Measurements from ENCODE around the gene INCENP. TPM values are rescaled to one million over a fixed set of nuclear protein-coding genes. Genes with fewer than 3 reads are reported as not detected.

Gene INCENP
- total and polyA plus RNA-seq, 5 donors from 2014 or later = 1.0 to 36.6 (median 2.5) TPM

- ATAC-seq (ENCODE audit: low read depth in 2 of 2) (no peak), DNase-seq (no peak)
- H3K4me3 Mint-ChIP-seq = no peak overlapping the region
- Histone ChIP-seq H3K27me3 (ENCODE audit: control insufficient read depth, insufficient read depth, low read length) (no peaks in the 10 kb centered on the region), H3K4me1 (ENCODE audit: control insufficient read depth, insufficient read depth, low read length, poor library complexity, severe bottlenecking) (no peaks in the 10 kb centered on the region), H3K4me3 (ENCODE audit: low read depth, low read length) (no peak overlapping the region), H3K9me3 (ENCODE audit: control insufficient read depth in 2 of 2, low read length in 2 of 2) (no peaks in the 10 kb centered on the region), H3K36me3 (ENCODE audit: control insufficient read depth, insufficient read depth, low read length) (peaks cover 49% of the 10 kb centered on the region), H3K27ac (ENCODE audit: insufficient read depth, low read length, poor library complexity, severe bottlenecking) (no peak overlapping the region)
- peaks cover 38% of the 10 kb centered on the region for H3K36me3 Mint-ChIP-seq
- H3K27me3 Mint-ChIP-seq = no peaks in the 10 kb centered on the region
- H3K4me1 Mint-ChIP-seq = no peaks in the 10 kb centered on the region
- no peak overlapping the region for H3K27ac Mint-ChIP-seq
- H3K9me3 Mint-ChIP-seq = no peaks in the 10 kb centered on the region
Measured at GRCh38 chr11:62152245-62153086, 28.7 kb downstream of the INCENP start.

GRCh38 chr11:62153087-62153395 lies 29.2 kb downstream of the INCENP start:
- Mint-ChIP-seq H3K4me3 (no peak overlapping the region), H3K27me3 (no peaks in the 10 kb centered on the region), H3K27ac (no peak overlapping the region), H3K9me3 (no peaks in the 10 kb centered on the region), H3K36me3 (peaks cover 32% of the 10 kb centered on the region), H3K4me1 (no peaks in the 10 kb centered on the region)
- Histone ChIP-seq H3K27me3 (ENCODE audit: control insufficient read depth, insufficient read depth, low read length) (no peaks in the 10 kb centered on the region), H3K27ac (ENCODE audit: insufficient read depth, low read length, poor library complexity, severe bottlenecking) (no peak overlapping the region), H3K4me1 (ENCODE audit: control insufficient read depth, insufficient read depth, low read length, poor library complexity, severe bottlenecking) (no peaks in the 10 kb centered on the region), H3K4me3 (ENCODE audit: low read depth, low read length) (no peak overlapping the region), H3K9me3 (ENCODE audit: control insufficient read depth in 2 of 2, low read length in 2 of 2) (no peaks in the 10 kb centered on the region), H3K36me3 (ENCODE audit: control insufficient read depth, insufficient read depth, low read length) (peaks cover 43% of the 10 kb centered on the region)
- DNase-seq (no peak), ATAC-seq (ENCODE audit: low read depth in 2 of 2) (no peak)

GRCh38 chr11:62153617-62154016 lies 29.8 kb downstream of the INCENP start:
- Histone ChIP-seq H3K27ac (ENCODE audit: insufficient read depth, low read length, poor library complexity, severe bottlenecking) (no peak overlapping the region), H3K36me3 (ENCODE audit: control insufficient read depth, insufficient read depth, low read length) (peaks cover 39% of the 10 kb centered on the region)

GRCh38 chr11:62157603-62158002 lies 33.8 kb downstream of the INCENP start:
- H3K4me3 Mint-ChIP-seq = no peak overlapping the region
- H3K4me1 ChIP-seq (ENCODE audit: control insufficient read depth, insufficient read depth, low read length, poor library complexity, severe bottlenecking) = no peaks in the 10 kb centered on the region
- H3K9me3 ChIP-seq (ENCODE audit: control insufficient read depth in 2 of 2, low read length in 2 of 2) = no peaks in the 10 kb centered on the region
- peaks cover 5% of the 10 kb centered on the region for H3K36me3 ChIP-seq (ENCODE audit: control insufficient read depth, insufficient read depth, low read length)
- peaks cover 7% of the 10 kb centered on the region for H3K36me3 Mint-ChIP-seq
- H3K27ac Mint-ChIP-seq = no peak overlapping the region
- no peak overlapping the region for H3K27ac ChIP-seq (ENCODE audit: insufficient read depth, low read length, poor library complexity, severe bottlenecking)
- DNase-seq = no peak
- no peaks in the 10 kb centered on the region for H3K27me3 ChIP-seq (ENCODE audit: control insufficient read depth, insufficient read depth, low read length)
- H3K9me3 Mint-ChIP-seq = peaks cover 0 to 5% (median 0%) of the 10 kb centered on the region in 7 donors
- H3K27me3 Mint-ChIP-seq = peaks cover 16% of the 10 kb centered on the region
- no peak overlapping the region for H3K4me3 ChIP-seq (ENCODE audit: low read depth, low read length)
- ATAC-seq (ENCODE audit: low read depth in 2 of 2) = no peak
- H3K4me1 Mint-ChIP-seq = no peaks in the 10 kb centered on the region

More at GRCh38 chr11:62153617-62154016, 29.8 kb downstream of the INCENP start:
- Histone ChIP-seq H3K4me1 (ENCODE audit: control insufficient read depth, insufficient read depth, low read length, poor library complexity, severe bottlenecking) (no peaks in the 10 kb centered on the region), H3K9me3 (ENCODE audit: control insufficient read depth in 2 of 2, low read length in 2 of 2) (no peaks in the 10 kb centered on the region), H3K27me3 (ENCODE audit: control insufficient read depth, insufficient read depth, low read length) (no peaks in the 10 kb centered on the region), H3K4me3 (ENCODE audit: low read depth, low read length) (no peak overlapping the region)
- ATAC-seq (ENCODE audit: low read depth in 2 of 2) (no peak), DNase-seq (no peak)
- no peak overlapping the region for H3K4me3 Mint-ChIP-seq
- peaks cover 2% of the 10 kb centered on the region for H3K27me3 Mint-ChIP-seq
- no peaks in the 10 kb centered on the region for H3K4me1 Mint-ChIP-seq
- H3K9me3 Mint-ChIP-seq = no peaks in the 10 kb centered on the region
- H3K36me3 Mint-ChIP-seq = peaks cover 32% of the 10 kb centered on the region
- H3K27ac Mint-ChIP-seq = peak overlapping the region in 1 of 3 donors; percentile 9

GRCh38 chr11:62166371-62166770 lies 42.6 kb downstream of the INCENP start:
- no peak overlapping the region for H3K27ac Mint-ChIP-seq
- Histone ChIP-seq H3K27me3 (ENCODE audit: control insufficient read depth, insufficient read depth, low read length) (peaks cover 12% of the 10 kb centered on the region), H3K36me3 (ENCODE audit: control insufficient read depth, insufficient read depth, low read length) (no peaks in the 10 kb centered on the region), H3K4me3 (ENCODE audit: low read depth, low read length) (no peak overlapping the region), H3K27ac (ENCODE audit: insufficient read depth, low read length, poor library complexity, severe bottlenecking) (no peak overlapping the region), H3K4me1 (ENCODE audit: control insufficient read depth, insufficient read depth, low read length, poor library complexity, severe bottlenecking) (no peaks in the 10 kb centered on the region), H3K9me3 (ENCODE audit: control insufficient read depth in 2 of 2, low read length in 2 of 2) (no peaks in the 10 kb centered on the region)
- DNase-seq (no peak), ATAC-seq (ENCODE audit: low read depth in 2 of 2) (no peak)
- H3K9me3 Mint-ChIP-seq = no peaks in the 10 kb centered on the region
- peaks cover 27% of the 10 kb centered on the region for H3K27me3 Mint-ChIP-seq
- no peaks in the 10 kb centered on the region for H3K36me3 Mint-ChIP-seq
- H3K4me3 Mint-ChIP-seq = no peak overlapping the region
- H3K4me1 Mint-ChIP-seq = peaks cover 0 to 3% (median 2%) of the 10 kb centered on the region in 4 donors

GRCh38 chr11:62169448-62169847 lies 45.6 kb downstream of the INCENP start:
- no peaks in the 10 kb centered on the region for H3K4me1 ChIP-seq (ENCODE audit: control insufficient read depth, insufficient read depth, low read length, poor library complexity, severe bottlenecking)
- no peaks in the 10 kb centered on the region for H3K9me3 ChIP-seq (ENCODE audit: control insufficient read depth in 2 of 2, low read length in 2 of 2)
- H3K36me3 ChIP-seq (ENCODE audit: control insufficient read depth, insufficient read depth, low read length) = no peaks in the 10 kb centered on the region
- Mint-ChIP-seq H3K27ac (no peak overlapping the region), H3K9me3 (no peaks in the 10 kb centered on the region), H3K36me3 (no peaks in the 10 kb centered on the region), H3K4me1 (peaks cover 0 to 6% (median 5%) of the 10 kb centered on the region in 4 donors), H3K4me3 (no peak overlapping the region), H3K27me3 (peaks cover 49% of the 10 kb centered on the region)
- H3K27ac ChIP-seq (ENCODE audit: insufficient read depth, low read length, poor library complexity, severe bottlenecking) = no peak overlapping the region
- ATAC-seq (ENCODE audit: low read depth in 2 of 2) (no peak), DNase-seq (no peak)
- H3K27me3 ChIP-seq (ENCODE audit: control insufficient read depth, insufficient read depth, low read length) = peaks cover 14% of the 10 kb centered on the region
- no peak overlapping the region for H3K4me3 ChIP-seq (ENCODE audit: low read depth, low read length)

GRCh38 chr11:62169935-62170334 lies 46.1 kb downstream of the INCENP start:
- H3K9me3 ChIP-seq (ENCODE audit: control insufficient read depth in 2 of 2, low read length in 2 of 2) = no peaks in the 10 kb centered on the region
- no peak for ATAC-seq (ENCODE audit: low read depth in 2 of 2)
- Mint-ChIP-seq H3K9me3 (no peaks in the 10 kb centered on the region), H3K36me3 (no peaks in the 10 kb centered on the region), H3K4me3 (no peak overlapping the region), H3K27ac (no peak overlapping the region), H3K4me1 (peaks cover 0 to 6% (median 5%) of the 10 kb centered on the region in 4 donors), H3K27me3 (peaks cover 54% of the 10 kb centered on the region)
- DNase-seq = no peak
- no peak overlapping the region for H3K4me3 ChIP-seq (ENCODE audit: low read depth, low read length)
- H3K36me3 ChIP-seq (ENCODE audit: control insufficient read depth, insufficient read depth, low read length) = no peaks in the 10 kb centered on the region
- peaks cover 14% of the 10 kb centered on the region for H3K27me3 ChIP-seq (ENCODE audit: control insufficient read depth, insufficient read depth, low read length)
- H3K4me1 ChIP-seq (ENCODE audit: control insufficient read depth, insufficient read depth, low read length, poor library complexity, severe bottlenecking) = no peaks in the 10 kb centered on the region
- no peak overlapping the region for H3K27ac ChIP-seq (ENCODE audit: insufficient read depth, low read length, poor library complexity, severe bottlenecking)

- H3K27ac Mint-ChIP-seq = no peak overlapping the region
- ATAC-seq (ENCODE audit: low read depth in 2 of 2) = peak; percentile 40 to 63
- DNase-seq = peak; percentile 30 to 84 (median 61)
- H3K36me3 Mint-ChIP-seq = no peaks in the 10 kb centered on the region
- H3K4me3 Mint-ChIP-seq = no peak overlapping the region
- peaks cover 14% of the 10 kb centered on the region for H3K27me3 ChIP-seq (ENCODE audit: control insufficient read depth, insufficient read depth, low read length)
- H3K27me3 Mint-ChIP-seq = peaks cover 60% of the 10 kb centered on the region
- H3K4me1 ChIP-seq (ENCODE audit: control insufficient read depth, insufficient read depth, low read length, poor library complexity, severe bottlenecking) = no peaks in the 10 kb centered on the region
- H3K4me3 ChIP-seq (ENCODE audit: low read depth, low read length) = no peak overlapping the region
- no peaks in the 10 kb centered on the region for H3K9me3 Mint-ChIP-seq
- H3K4me1 Mint-ChIP-seq = peaks cover 0 to 6% (median 5%) of the 10 kb centered on the region in 4 donors
- no peak overlapping the region for H3K27ac ChIP-seq (ENCODE audit: insufficient read depth, low read length, poor library complexity, severe bottlenecking)
- no peaks in the 10 kb centered on the region for H3K36me3 ChIP-seq (ENCODE audit: control insufficient read depth, insufficient read depth, low read length)
- H3K9me3 ChIP-seq (ENCODE audit: control insufficient read depth in 2 of 2, low read length in 2 of 2) = no peaks in the 10 kb centered on the region
Measured at GRCh38 chr11:62171261-62171723, 47.5 kb downstream of the INCENP start.
